Liver (tissue), 3 donors: ENCODE measurements around the gene MMP20.

ENCODE experiments used
- JUND ChIP-seq, 2 donors: IDR thresholded peaks; 2 replicates each; pipeline ENCODE4 v1.6.1; 2016; ENCODE audit warnings: antibody characterized with exemption in 2 of 2
- YY1 ChIP-seq: IDR thresholded peaks from 2 replicates; pipeline ENCODE4 v1.6.1; 2016; ENCODE audit warnings: antibody characterized with exemption, mild to moderate bottlenecking
- TF ChIP-seq, protein P1 (sequence below): fragments of 150-350 bp; IDR thresholded peaks from 2 replicates; pipeline ENCODE4 v1.5.1; 2017; ENCODE audit warnings: improper control_type of control experiment, low read depth, low read length; ENCODE audit not compliant: missing input control
- donor health status: healthy.
- donor health status: healthy.

DNA sequence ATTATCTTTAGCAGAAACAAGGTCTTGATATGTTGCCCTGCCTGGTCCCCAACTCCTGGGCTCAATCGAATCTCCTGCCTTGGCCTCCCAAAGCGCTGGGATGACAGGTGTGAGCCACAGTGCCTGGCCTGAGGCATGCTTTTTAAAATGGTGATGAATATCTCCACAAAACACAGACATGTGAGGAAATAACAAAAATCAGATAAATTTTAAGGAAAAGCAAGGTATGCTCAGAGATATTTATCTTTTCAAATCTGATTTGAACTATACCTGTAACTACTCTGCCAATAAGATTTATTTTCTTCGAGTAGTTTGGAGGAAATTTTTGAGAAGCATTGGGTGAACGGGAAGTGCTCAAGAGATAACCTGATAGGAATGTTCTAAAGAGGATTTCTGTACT, 35.9 kb upstream of the MMP20 start:
- TF ChIP-seq, protein P1, sequence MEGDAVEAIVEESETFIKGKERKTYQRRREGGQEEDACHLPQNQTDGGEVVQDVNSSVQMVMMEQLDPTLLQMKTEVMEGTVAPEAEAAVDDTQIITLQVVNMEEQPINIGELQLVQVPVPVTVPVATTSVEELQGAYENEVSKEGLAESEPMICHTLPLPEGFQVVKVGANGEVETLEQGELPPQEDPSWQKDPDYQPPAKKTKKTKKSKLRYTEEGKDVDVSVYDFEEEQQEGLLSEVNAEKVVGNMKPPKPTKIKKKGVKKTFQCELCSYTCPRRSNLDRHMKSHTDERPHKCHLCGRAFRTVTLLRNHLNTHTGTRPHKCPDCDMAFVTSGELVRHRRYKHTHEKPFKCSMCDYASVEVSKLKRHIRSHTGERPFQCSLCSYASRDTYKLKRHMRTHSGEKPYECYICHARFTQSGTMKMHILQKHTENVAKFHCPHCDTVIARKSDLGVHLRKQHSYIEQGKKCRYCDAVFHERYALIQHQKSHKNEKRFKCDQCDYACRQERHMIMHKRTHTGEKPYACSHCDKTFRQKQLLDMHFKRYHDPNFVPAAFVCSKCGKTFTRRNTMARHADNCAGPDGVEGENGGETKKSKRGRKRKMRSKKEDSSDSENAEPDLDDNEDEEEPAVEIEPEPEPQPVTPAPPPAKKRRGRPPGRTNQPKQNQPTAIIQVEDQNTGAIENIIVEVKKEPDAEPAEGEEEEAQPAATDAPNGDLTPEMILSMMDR = no peak
- TF ChIP-seq JUND (IDR thresholded peaks at IDR 0.05) (no peak), YY1 (no peak)
